ENCODE results near the gene SMIM38. TPM values are rescaled to one million over a fixed set of nuclear protein-coding genes. Genes with fewer than 3 reads are reported as not detected.
A peak's percentile ranks its signal among the peaks of the same experiment; 100 is the strongest.

The SMIM38 gene
- polyA plus RNA-seq, 1 of the 3 experiments (the other 2 are of a cell fraction) = 0.13 TPM

GRCh38 chr11:69157156-69157821 lies 1.6 kb downstream of the SMIM38 start:
- H3K4me2 ChIP-seq = peak overlapping the region; percentile 57
- no peaks in the 10 kb centered on the region for H3K36me3 ChIP-seq (replicated peaks in 1 of 2; ENCODE audit: control insufficient read depth in 1 of 2, insufficient read depth in 2 of 2, low read length in 1 of 2)
- no peaks in the 10 kb centered on the region for H3K79me2 ChIP-seq (ENCODE audit: insufficient read depth)
- WGBS (ENCODE audit: low lambda C conversion rate) = 53% methylated on average over 16 of the region's 44 CpGs
- peak overlapping the region; percentile 47 to 98; a peak in 3 of 4 replicates for H3K27ac ChIP-seq (ENCODE audit: low read depth in 2 of 2, low read length in 1 of 2)
- H2AFZ ChIP-seq (ENCODE audit: low read depth) = peak overlapping the region; percentile 84; the same call in 1 of the 2 replicates
- H4K20me1 ChIP-seq (ENCODE audit: insufficient read depth) = no peaks in the 10 kb centered on the region
- ChIA-PET POLR2A (interaction anchor here (0.7 to 2.0 kb wide), 6 partner anchors 51 to 487 kb away, joined by 3 to 8 read pairs (median 6); no protein-coding TSS in a partner anchor), CTCF (interaction anchor here (0.6 to 4.8 kb wide), 8 partner anchors 15 to 488 kb away, joined by 3 to 29 read pairs (median 8); partner anchors contain the start of gene CCND1)
- H3K27me3 ChIP-seq (ENCODE audit: insufficient read depth) = no peaks in the 10 kb centered on the region
- H3K4me3 ChIP-seq (ENCODE audit: low read depth in 2 of 2, low read length in 1 of 2) = no peak overlapping the region
- H3K9me2 ChIP-seq = no peaks in the 10 kb centered on the region
- no peaks in the 10 kb centered on the region for H3K9me3 ChIP-seq
- TF ChIP-seq FOXJ3 (CRISPR knock-in tag; IDR thresholded peaks at IDR 0.05) (peak; percentile 87; the same call in 1 of the 2 replicates), ELF1 (IDR thresholded peaks at IDR 0.05) (no peak), EP300 (IDR thresholded peaks at IDR 0.05; ENCODE audit: borderline replicate concordance in 1 of 2, low read depth in 1 of 2, low read length in 1 of 2) (peak in 1 of 2 experiments; percentile 60; a peak in 1 of 4 replicates), MXI1 (IDR thresholded peaks at IDR 0.05; ENCODE audit: low read depth, low read length) (peak; percentile 37; the same call in 1 of the 2 replicates), POLR2AphosphoS5 (IDR thresholded peaks at IDR 0.05; ENCODE audit: low read depth, low read length) (no peak), GATA2 (CRISPR knock-in tag; IDR thresholded peaks at IDR 0.05) (peak; percentile 48; the same call in 1 of the 2 replicates), MAX (IDR thresholded peaks at IDR 0.05; ENCODE audit: low read depth) (peak; percentile 43; the same call in 1 of the 2 replicates), RAD21 (IDR thresholded peaks at IDR 0.05; ENCODE audit: low read length) (0 out of 2 replicates have a peak, but pooled peaks have one; percentile 7), SMC3 (IDR thresholded peaks at IDR 0.05; ENCODE audit: low read depth, low read length) (no peak), RFX5 (IDR thresholded peaks at IDR 0.05; ENCODE audit: low read length) (no peak)
- H3F3A ChIP-seq (replicated peaks; ENCODE audit: insufficient read depth) = no peaks in the 10 kb centered on the region
- H3K9ac ChIP-seq = peak overlapping the region; percentile 46; the same call in 1 of the 2 replicates
- DNase-seq = peak; percentile 97
- H3K4me1 ChIP-seq (ENCODE audit: control insufficient read depth in 1 of 2, insufficient read depth in 2 of 2, low read depth in 1 of 2, low read length in 1 of 2) = peaks cover 11 to 36% of the 10 kb centered on the region in 2 experiments; a peak in 2 of 4 replicates

- no peaks in the 10 kb centered on the region for H3K79me2 ChIP-seq (ENCODE audit: insufficient read depth)
- TF ChIP-seq SIN3A (IDR thresholded peaks at IDR 0.05; ENCODE audit: borderline replicate concordance, low read depth, low read length) (no peak), ELF1 (IDR thresholded peaks at IDR 0.05) (no peak), TAF1 (IDR thresholded peaks at IDR 0.05; ENCODE audit: borderline replicate concordance, low read depth, low read length) (no peak), PBX3 (IDR thresholded peaks at IDR 0.05) (no peak), MEF2A (IDR thresholded peaks at IDR 0.05; ENCODE audit: borderline replicate concordance, low read depth) (no peak), SMC3 (IDR thresholded peaks at IDR 0.05; ENCODE audit: low read depth, low read length) (no peak), NRF1 (IDR thresholded peaks at IDR 0.05; ENCODE audit: low read depth, low read length) (no peak), YY1 (IDR thresholded peaks at IDR 0.05; ENCODE audit: low read depth) (no peak), RCOR1 (IDR thresholded peaks at IDR 0.05; ENCODE audit: low read length) (no peak)
- H3K4me1 ChIP-seq (ENCODE audit: control insufficient read depth in 1 of 2, insufficient read depth in 2 of 2, low read depth in 1 of 2, low read length in 1 of 2) = peaks cover 11 to 36% of the 10 kb centered on the region in 2 experiments; a peak in 2 of 4 replicates
- peak overlapping the region; percentile 84; the same call in 1 of the 2 replicates for H2AFZ ChIP-seq (ENCODE audit: low read depth)
- H3K9ac ChIP-seq = 0 out of 2 replicates have a peak overlapping the region, but pooled peaks have one; percentile 46
- DNase-seq = no peak
- H4K20me1 ChIP-seq (ENCODE audit: insufficient read depth) = no peaks in the 10 kb centered on the region
- no peaks in the 10 kb centered on the region for H3K27me3 ChIP-seq (ENCODE audit: insufficient read depth)
- H3K4me3 ChIP-seq (ENCODE audit: low read depth in 2 of 2, low read length in 1 of 2) = no peak overlapping the region
- H3K36me3 ChIP-seq (replicated peaks in 1 of 2; ENCODE audit: control insufficient read depth in 1 of 2, insufficient read depth in 2 of 2, low read length in 1 of 2) = no peaks in the 10 kb centered on the region
- ChIA-PET POLR2A (interaction anchor here (0.7 to 2.0 kb wide), 5 partner anchors 52 to 485 kb away, joined by 3 to 8 read pairs (median 6); no protein-coding TSS in a partner anchor), CTCF (interaction anchor here (0.6 to 4.8 kb wide), 7 partner anchors 26 to 487 kb away, joined by 3 to 29 read pairs (median 9); partner anchors contain the start of gene CCND1)
- no peaks in the 10 kb centered on the region for H3K9me2 ChIP-seq
- no peak overlapping the region; the same call in 1 of the 2 replicates for H3K4me2 ChIP-seq
- peak overlapping the region in 1 of 2 experiments; percentile 98; a peak in 2 of 4 replicates for H3K27ac ChIP-seq (ENCODE audit: low read depth in 2 of 2, low read length in 1 of 2)
- H3K9me3 ChIP-seq = no peaks in the 10 kb centered on the region
- 100% methylated on average over 7 of the region's 15 CpGs for WGBS (ENCODE audit: low lambda C conversion rate)
- H3F3A ChIP-seq (replicated peaks; ENCODE audit: insufficient read depth) = no peaks in the 10 kb centered on the region
Observed at GRCh38 chr11:69157822-69158231, 2.1 kb downstream of the SMIM38 start.

All from SK-N-SH (cell line).